HG02798 (cell line): Measurements from ENCODE around the gene MAGI1.

Experiments
- ATAC-seq: cut with Tn5 transposase; IDR thresholded peaks from one replicate; pipeline ENCODE4 v1.9.1; 2021; ENCODE audit warnings: mild to moderate bottlenecking; ENCODE audit not compliant: unreplicated experiment, poor library complexity

Gene MAGI1

GRCh38 chr3:65816208-65816607, 222.5 kb downstream of the MAGI1 start:
- ATAC-seq: no peak

GRCh38 chr3:65814845-65815578, 223.7 kb downstream of the MAGI1 start:
- no peak for ATAC-seq

GRCh38 chr3:65811892-65812291, 226.8 kb downstream of the MAGI1 start:
- ATAC-seq: no peak

- ATAC-seq: no peak
Measured at GRCh38 chr3:65811086-65811761, 227.5 kb downstream of the MAGI1 start.

- ATAC-seq: no peak
Measured at GRCh38 chr3:65810302-65810701, 228.4 kb downstream of the MAGI1 start.

GRCh38 chr3:65809641-65810150, 229.0 kb downstream of the MAGI1 start:
- no peak for ATAC-seq

- no peak for ATAC-seq
Measured at GRCh38 chr3:65808824-65809223, 229.9 kb downstream of the MAGI1 start.

- no peak for ATAC-seq
Measured at GRCh38 chr3:65808407-65808806, 230.3 kb downstream of the MAGI1 start.

- no peak for ATAC-seq
Measured at GRCh38 chr3:65807225-65807624, 231.5 kb downstream of the MAGI1 start.

GRCh38 chr3:65806600-65806999, 232.1 kb downstream of the MAGI1 start:
- no peak for ATAC-seq

- ATAC-seq: no peak
Measured at GRCh38 chr3:65796676-65797075, 242.0 kb downstream of the MAGI1 start.

GRCh38 chr3:65795166-65795565, 243.6 kb downstream of the MAGI1 start:
- no peak for ATAC-seq

- ATAC-seq: no peak
Measured at GRCh38 chr3:65793495-65794200, 245.1 kb downstream of the MAGI1 start.

GRCh38 chr3:65788461-65788860, 250.3 kb downstream of the MAGI1 start:
- ATAC-seq: no peak

- ATAC-seq: no peak
Measured at GRCh38 chr3:65787827-65788226, 250.9 kb downstream of the MAGI1 start.

- ATAC-seq: no peak
Measured at GRCh38 chr3:65787340-65787739, 251.4 kb downstream of the MAGI1 start.

GRCh38 chr3:65786890-65787289, 251.8 kb downstream of the MAGI1 start:
- no peak for ATAC-seq

GRCh38 chr3:65785065-65785645, 253.6 kb downstream of the MAGI1 start:
- no peak for ATAC-seq

- no peak for ATAC-seq
Measured at GRCh38 chr3:65783117-65783516, 255.6 kb downstream of the MAGI1 start.

- no peak for ATAC-seq
Measured at GRCh38 chr3:65781594-65781993, 257.1 kb downstream of the MAGI1 start.

- ATAC-seq: no peak
Measured at GRCh38 chr3:65779390-65779789, 259.3 kb downstream of the MAGI1 start.
